ENCODE data around the gene ZNF343.
"Not testable (repeated sequence)": the region's sequence is repeated elsewhere in the genome, so short reads cannot be mapped to it uniquely, and the experiment has no call there.

Gene ZNF343

GRCh38 chr20:2508631-2509467 lies at the start of gene ZNF343:
Gene ZNF343 (minus strand): TSS chr20:2508915. CDS start chr20:2493895, 15,020 bp downstream.
- peak; percentile 45 for DNase-seq

GRCh38 chr20:2557873-2558580 lies 49.3 kb upstream of the ZNF343 start:
- DNase-seq: no peak

- no peak for DNase-seq
Measured at GRCh38 chr20:2545594-2545993, 36.9 kb upstream of the ZNF343 start.

- DNase-seq: no peak
Measured at GRCh38 chr20:2544211-2544610, 35.5 kb upstream of the ZNF343 start.

- no peak for DNase-seq
Measured at GRCh38 chr20:2542361-2542760, 33.6 kb upstream of the ZNF343 start.

GRCh38 chr20:2541940-2542339 lies 33.2 kb upstream of the ZNF343 start:
- DNase-seq: no peak

- DNase-seq: no peak
Measured at GRCh38 chr20:2538931-2539720, 30.4 kb upstream of the ZNF343 start.

- DNase-seq: no peak
Measured at GRCh38 chr20:2538356-2538755, 29.6 kb upstream of the ZNF343 start.

GRCh38 chr20:2537101-2537500 lies 28.4 kb upstream of the ZNF343 start:
- no peak for DNase-seq

- no peak for DNase-seq
Measured at GRCh38 chr20:2536560-2536986, 27.9 kb upstream of the ZNF343 start, which contains the start of gene TMC2. Gene TMC2 (plus strand): TSS chr20:2536573. CDS start chr20:2536622, 49 bp downstream.

- no peak for DNase-seq
Measured at GRCh38 chr20:2535711-2536559, 27.2 kb upstream of the ZNF343 start.

GRCh38 chr20:2533118-2533517 lies 24.4 kb upstream of the ZNF343 start:
- no peak for DNase-seq

GRCh38 chr20:2528671-2529271 lies 20.1 kb upstream of the ZNF343 start:
- peak; percentile 21 for DNase-seq

GRCh38 chr20:2527762-2528161 lies 19.0 kb upstream of the ZNF343 start:
- DNase-seq: no peak

GRCh38 chr20:2526218-2526583 lies 17.5 kb upstream of the ZNF343 start:
- DNase-seq: not testable (repeated sequence)

GRCh38 chr20:2524709-2525506 lies 16.2 kb upstream of the ZNF343 start:
- no peak for DNase-seq

- peak; percentile 48 for DNase-seq
Measured at GRCh38 chr20:2523919-2524708, 15.4 kb upstream of the ZNF343 start.

- not testable (repeated sequence) for DNase-seq
Measured at GRCh38 chr20:2522826-2523429, 14.2 kb upstream of the ZNF343 start.
